HEK293 (cell line): Measurements from ENCODE around the gene CAPNS1.
A peak's percentile ranks its signal among the peaks of the same experiment; 100 is the strongest.

ENCODE experiments used
- GLIS2 ChIP-seq: fragments of 450-650 bp; formaldehyde crosslinking; IDR thresholded peaks from 2 replicates; pipeline ENCODE4 v1.5.1; 2016; ENCODE audit warnings: missing biosample characterization, missing genetic modification characterization
- MZF1 ChIP-seq: fragments of 450-650 bp; formaldehyde crosslinking; IDR thresholded peaks from 2 replicates; pipeline ENCODE4 v1.5.1; 2017; ENCODE audit warnings: missing biosample characterization, missing genetic modification characterization, borderline replicate concordance
- SCRT2 ChIP-seq: fragments of 450-650 bp; formaldehyde crosslinking; IDR thresholded peaks from 2 replicates; pipeline ENCODE4 v1.5.1; 2016; ENCODE audit warnings: missing biosample characterization, missing genetic modification characterization
- SETDB1 ChIP-seq: IDR thresholded peaks from one replicate; pipeline ENCODE4 v1.6.1; 2017; ENCODE audit warnings: mild to moderate bottlenecking, low read length, moderate library complexity, mixed read lengths; ENCODE audit not compliant: insufficient read length
- SP2 ChIP-seq: fragments of 450-650 bp; formaldehyde crosslinking; IDR thresholded peaks from 2 replicates; pipeline ENCODE4 v1.5.1; 2016; ENCODE audit warnings: missing biosample characterization, missing genetic modification characterization
- WT1 ChIP-seq: fragments of 450-650 bp; formaldehyde crosslinking; IDR thresholded peaks from 2 replicates; pipeline ENCODE4 v1.5.1; 2016; ENCODE audit warnings: missing biosample characterization, missing genetic modification characterization
- ZBTB17 ChIP-seq: fragments of 450-650 bp; formaldehyde crosslinking; IDR thresholded peaks from 2 replicates; pipeline ENCODE4 v1.5.1; 2016; ENCODE audit warnings: missing biosample characterization, missing genetic modification characterization
- ZFHX2 ChIP-seq: fragments of 450-650 bp; formaldehyde crosslinking; conservative IDR thresholded peaks from 2 replicates; pipeline ENCODE4 v1.5.1; 2016; ENCODE audit warnings: missing biosample characterization, missing genetic modification characterization
- ZNF2 ChIP-seq: fragments of 450-650 bp; formaldehyde crosslinking; IDR thresholded peaks from 2 replicates; pipeline ENCODE4 v1.5.1; 2016; ENCODE audit warnings: missing biosample characterization, missing genetic modification characterization
- ZNF24 ChIP-seq: fragments of 450-650 bp; formaldehyde crosslinking; IDR thresholded peaks from 2 replicates; pipeline ENCODE4 v1.5.1; 2016; ENCODE audit warnings: missing biosample characterization, missing genetic modification characterization
- ZNF501 ChIP-seq: fragments of 450-650 bp; formaldehyde crosslinking; IDR thresholded peaks from 2 replicates; pipeline ENCODE4 v1.5.1; 2016; ENCODE audit warnings: missing biosample characterization, missing genetic modification characterization
- ZNF626 ChIP-seq: fragments of 450-650 bp; sonication (Bioruptor Pico); formaldehyde crosslinking; IDR thresholded peaks from 2 replicates; pipeline ENCODE4 v1.5.1; 2018; ENCODE audit warnings: missing biosample characterization, missing genetic modification characterization, inconsistent platforms
- ZNF791 ChIP-seq: fragments of 450-650 bp; formaldehyde crosslinking; IDR thresholded peaks from 2 replicates; pipeline ENCODE4 v1.5.1; 2016; ENCODE audit warnings: missing biosample characterization, missing genetic modification characterization
- TF ChIP-seq, protein P1 (sequence below): fragments of 450-650 bp; formaldehyde crosslinking; IDR thresholded peaks from 2 replicates; pipeline ENCODE4 v1.5.1; 2016; ENCODE audit warnings: missing biosample characterization, missing genetic modification characterization, borderline replicate concordance
- TF ChIP-seq, protein P2 (sequence below): fragments of 450-650 bp; formaldehyde crosslinking; IDR thresholded peaks from 2 replicates; pipeline ENCODE4 v1.5.1; 2016; ENCODE audit warnings: missing biosample characterization, missing genetic modification characterization, borderline replicate concordance
- TF ChIP-seq, protein P3 (sequence below): fragments of 450-650 bp; formaldehyde crosslinking; IDR thresholded peaks from 2 replicates; pipeline ENCODE4 v1.5.1; 2016; ENCODE audit warnings: missing biosample characterization, missing genetic modification characterization
- TF ChIP-seq, protein P4 (sequence below): fragments of 450-650 bp; formaldehyde crosslinking; IDR thresholded peaks from 2 replicates; pipeline ENCODE4 v1.5.1; 2017; ENCODE audit warnings: missing biosample characterization, missing genetic modification characterization
- TF ChIP-seq, protein P5 (sequence below): fragments of 450-650 bp; formaldehyde crosslinking; IDR thresholded peaks from 2 replicates; pipeline ENCODE4 v1.5.1; 2016; ENCODE audit warnings: missing biosample characterization, missing genetic modification characterization
- TF ChIP-seq, protein P6 (sequence below): IDR thresholded peaks from 2 replicates; pipeline ENCODE4 v1.6.1; 2011; ENCODE audit warnings: mild to moderate bottlenecking, low read depth, low read length, borderline replicate concordance
- TF ChIP-seq, protein P7 (sequence below): fragments of 450-650 bp; formaldehyde crosslinking; IDR thresholded peaks from 2 replicates; pipeline ENCODE4 v1.5.1; 2016; ENCODE audit warnings: missing biosample characterization, missing genetic modification characterization
- TF ChIP-seq, protein P8 (sequence below): fragments of 450-650 bp; formaldehyde crosslinking; IDR thresholded peaks from 2 replicates; pipeline ENCODE4 v1.5.1; 2016; ENCODE audit warnings: missing biosample characterization, missing genetic modification characterization

Gene CAPNS1

DNA sequence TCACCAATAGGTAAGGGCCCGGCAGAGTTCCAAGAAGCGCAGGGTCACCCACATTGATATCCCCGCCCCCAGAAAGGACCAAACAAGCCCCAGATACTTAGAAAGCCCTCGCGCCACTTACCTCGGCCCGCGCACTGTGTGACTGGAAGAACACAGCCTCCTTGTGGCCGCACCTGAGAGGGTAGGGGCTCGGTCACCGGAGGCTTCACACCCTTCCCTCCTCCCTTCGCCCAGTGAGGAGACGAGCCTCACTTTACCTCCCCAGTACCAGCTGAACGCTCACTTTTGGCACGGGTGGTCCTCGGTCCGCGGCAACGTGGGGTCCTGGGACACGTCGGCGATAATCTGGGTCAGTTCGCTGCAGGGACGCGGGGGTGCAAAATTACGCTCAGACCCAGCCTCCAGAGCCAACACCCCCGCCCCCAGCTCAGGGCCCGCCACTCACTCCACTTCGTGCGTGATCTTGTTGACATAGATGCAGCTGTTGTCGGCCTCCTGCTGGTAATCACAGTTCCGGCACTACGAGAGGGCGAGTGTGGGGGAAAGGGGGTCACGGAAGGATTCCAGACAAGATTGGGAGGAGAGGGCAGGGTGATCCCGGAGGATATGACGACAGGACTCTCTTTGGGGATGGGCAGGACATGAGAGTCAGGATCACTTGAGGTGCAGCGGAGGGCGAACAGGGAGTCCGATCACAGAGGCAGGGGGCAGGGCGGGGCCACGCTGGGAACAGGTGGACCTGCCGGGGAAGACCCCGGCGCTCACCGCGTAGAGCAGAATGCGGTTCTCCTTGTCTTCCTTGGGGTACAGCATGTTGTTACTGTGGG, 25.8 kb upstream of the CAPNS1 start (continued):
- TF ChIP-seq, protein P1, sequence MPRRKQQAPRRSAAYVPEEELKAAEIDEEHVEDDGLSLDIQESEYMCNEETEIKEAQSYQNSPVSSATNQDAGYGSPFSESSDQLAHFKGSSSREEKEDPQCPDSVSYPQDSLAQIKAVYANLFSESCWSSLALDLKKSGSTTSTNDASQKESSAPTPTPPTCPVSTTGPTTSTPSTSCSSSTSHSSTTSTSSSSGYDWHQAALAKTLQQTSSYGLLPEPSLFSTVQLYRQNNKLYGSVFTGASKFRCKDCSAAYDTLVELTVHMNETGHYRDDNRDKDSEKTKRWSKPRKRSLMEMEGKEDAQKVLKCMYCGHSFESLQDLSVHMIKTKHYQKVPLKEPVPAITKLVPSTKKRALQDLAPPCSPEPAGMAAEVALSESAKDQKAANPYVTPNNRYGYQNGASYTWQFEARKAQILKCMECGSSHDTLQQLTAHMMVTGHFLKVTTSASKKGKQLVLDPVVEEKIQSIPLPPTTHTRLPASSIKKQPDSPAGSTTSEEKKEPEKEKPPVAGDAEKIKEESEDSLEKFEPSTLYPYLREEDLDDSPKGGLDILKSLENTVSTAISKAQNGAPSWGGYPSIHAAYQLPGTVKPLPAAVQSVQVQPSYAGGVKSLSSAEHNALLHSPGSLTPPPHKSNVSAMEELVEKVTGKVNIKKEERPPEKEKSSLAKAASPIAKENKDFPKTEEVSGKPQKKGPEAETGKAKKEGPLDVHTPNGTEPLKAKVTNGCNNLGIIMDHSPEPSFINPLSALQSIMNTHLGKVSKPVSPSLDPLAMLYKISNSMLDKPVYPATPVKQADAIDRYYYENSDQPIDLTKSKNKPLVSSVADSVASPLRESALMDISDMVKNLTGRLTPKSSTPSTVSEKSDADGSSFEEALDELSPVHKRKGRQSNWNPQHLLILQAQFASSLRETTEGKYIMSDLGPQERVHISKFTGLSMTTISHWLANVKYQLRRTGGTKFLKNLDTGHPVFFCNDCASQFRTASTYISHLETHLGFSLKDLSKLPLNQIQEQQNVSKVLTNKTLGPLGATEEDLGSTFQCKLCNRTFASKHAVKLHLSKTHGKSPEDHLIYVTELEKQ: peak; percentile 60
- TF ChIP-seq GLIS2 (tag by site-specific recombination) (peak; percentile 86), SETDB1 (no peak), ZNF2 (tag by site-specific recombination) (peak; percentile 100), SP2 (tag by site-specific recombination) (peak; percentile 67), WT1 (tag by site-specific recombination) (no peak), ZFHX2 (tag by site-specific recombination) (peak; percentile 76), ZNF501 (tag by site-specific recombination) (no peak), MZF1 (tag by site-specific recombination) (no peak), ZNF791 (0 out of 2 replicates have a peak, but pooled peaks have one; percentile 39), SCRT2 (no peak), ZBTB17 (no peak), ZNF626 (tag by site-specific recombination) (no peak), ZNF24 (tag by site-specific recombination) (no peak)
- TF ChIP-seq, protein P2, sequence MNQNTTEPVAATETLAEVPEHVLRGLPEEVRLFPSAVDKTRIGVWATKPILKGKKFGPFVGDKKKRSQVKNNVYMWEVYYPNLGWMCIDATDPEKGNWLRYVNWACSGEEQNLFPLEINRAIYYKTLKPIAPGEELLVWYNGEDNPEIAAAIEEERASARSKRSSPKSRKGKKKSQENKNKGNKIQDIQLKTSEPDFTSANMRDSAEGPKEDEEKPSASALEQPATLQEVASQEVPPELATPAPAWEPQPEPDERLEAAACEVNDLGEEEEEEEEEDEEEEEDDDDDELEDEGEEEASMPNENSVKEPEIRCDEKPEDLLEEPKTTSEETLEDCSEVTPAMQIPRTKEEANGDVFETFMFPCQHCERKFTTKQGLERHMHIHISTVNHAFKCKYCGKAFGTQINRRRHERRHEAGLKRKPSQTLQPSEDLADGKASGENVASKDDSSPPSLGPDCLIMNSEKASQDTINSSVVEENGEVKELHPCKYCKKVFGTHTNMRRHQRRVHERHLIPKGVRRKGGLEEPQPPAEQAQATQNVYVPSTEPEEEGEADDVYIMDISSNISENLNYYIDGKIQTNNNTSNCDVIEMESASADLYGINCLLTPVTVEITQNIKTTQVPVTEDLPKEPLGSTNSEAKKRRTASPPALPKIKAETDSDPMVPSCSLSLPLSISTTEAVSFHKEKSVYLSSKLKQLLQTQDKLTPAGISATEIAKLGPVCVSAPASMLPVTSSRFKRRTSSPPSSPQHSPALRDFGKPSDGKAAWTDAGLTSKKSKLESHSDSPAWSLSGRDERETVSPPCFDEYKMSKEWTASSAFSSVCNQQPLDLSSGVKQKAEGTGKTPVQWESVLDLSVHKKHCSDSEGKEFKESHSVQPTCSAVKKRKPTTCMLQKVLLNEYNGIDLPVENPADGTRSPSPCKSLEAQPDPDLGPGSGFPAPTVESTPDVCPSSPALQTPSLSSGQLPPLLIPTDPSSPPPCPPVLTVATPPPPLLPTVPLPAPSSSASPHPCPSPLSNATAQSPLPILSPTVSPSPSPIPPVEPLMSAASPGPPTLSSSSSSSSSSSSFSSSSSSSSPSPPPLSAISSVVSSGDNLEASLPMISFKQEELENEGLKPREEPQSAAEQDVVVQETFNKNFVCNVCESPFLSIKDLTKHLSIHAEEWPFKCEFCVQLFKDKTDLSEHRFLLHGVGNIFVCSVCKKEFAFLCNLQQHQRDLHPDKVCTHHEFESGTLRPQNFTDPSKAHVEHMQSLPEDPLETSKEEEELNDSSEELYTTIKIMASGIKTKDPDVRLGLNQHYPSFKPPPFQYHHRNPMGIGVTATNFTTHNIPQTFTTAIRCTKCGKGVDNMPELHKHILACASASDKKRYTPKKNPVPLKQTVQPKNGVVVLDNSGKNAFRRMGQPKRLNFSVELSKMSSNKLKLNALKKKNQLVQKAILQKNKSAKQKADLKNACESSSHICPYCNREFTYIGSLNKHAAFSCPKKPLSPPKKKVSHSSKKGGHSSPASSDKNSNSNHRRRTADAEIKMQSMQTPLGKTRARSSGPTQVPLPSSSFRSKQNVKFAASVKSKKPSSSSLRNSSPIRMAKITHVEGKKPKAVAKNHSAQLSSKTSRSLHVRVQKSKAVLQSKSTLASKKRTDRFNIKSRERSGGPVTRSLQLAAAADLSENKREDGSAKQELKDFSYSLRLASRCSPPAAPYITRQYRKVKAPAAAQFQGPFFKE (tag by site-specific recombination): peak; percentile 86; the same call in 1 of the 2 replicates
- TF ChIP-seq, protein P3, sequence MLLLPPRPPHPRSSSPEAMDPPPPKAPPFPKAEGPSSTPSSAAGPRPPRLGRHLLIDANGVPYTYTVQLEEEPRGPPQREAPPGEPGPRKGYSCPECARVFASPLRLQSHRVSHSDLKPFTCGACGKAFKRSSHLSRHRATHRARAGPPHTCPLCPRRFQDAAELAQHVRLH (tag by site-specific recombination): no peak
- TF ChIP-seq, protein P4, sequence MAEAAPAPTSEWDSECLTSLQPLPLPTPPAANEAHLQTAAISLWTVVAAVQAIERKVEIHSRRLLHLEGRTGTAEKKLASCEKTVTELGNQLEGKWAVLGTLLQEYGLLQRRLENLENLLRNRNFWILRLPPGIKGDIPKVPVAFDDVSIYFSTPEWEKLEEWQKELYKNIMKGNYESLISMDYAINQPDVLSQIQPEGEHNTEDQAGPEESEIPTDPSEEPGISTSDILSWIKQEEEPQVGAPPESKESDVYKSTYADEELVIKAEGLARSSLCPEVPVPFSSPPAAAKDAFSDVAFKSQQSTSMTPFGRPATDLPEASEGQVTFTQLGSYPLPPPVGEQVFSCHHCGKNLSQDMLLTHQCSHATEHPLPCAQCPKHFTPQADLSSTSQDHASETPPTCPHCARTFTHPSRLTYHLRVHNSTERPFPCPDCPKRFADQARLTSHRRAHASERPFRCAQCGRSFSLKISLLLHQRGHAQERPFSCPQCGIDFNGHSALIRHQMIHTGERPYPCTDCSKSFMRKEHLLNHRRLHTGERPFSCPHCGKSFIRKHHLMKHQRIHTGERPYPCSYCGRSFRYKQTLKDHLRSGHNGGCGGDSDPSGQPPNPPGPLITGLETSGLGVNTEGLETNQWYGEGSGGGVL (tag by site-specific recombination): peak; percentile 88
- TF ChIP-seq, protein P5, sequence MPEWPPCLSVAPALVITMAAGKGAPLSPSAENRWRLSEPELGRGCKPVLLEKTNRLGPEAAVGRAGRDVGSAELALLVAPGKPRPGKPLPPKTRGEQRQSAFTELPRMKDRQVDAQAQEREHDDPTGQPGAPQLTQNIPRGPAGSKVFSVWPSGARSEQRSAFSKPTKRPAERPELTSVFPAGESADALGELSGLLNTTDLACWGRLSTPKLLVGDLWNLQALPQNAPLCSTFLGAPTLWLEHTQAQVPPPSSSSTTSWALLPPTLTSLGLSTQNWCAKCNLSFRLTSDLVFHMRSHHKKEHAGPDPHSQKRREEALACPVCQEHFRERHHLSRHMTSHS (tag by site-specific recombination): peak; percentile 56; the same call in 1 of the 2 replicates
- TF ChIP-seq, protein P6, sequence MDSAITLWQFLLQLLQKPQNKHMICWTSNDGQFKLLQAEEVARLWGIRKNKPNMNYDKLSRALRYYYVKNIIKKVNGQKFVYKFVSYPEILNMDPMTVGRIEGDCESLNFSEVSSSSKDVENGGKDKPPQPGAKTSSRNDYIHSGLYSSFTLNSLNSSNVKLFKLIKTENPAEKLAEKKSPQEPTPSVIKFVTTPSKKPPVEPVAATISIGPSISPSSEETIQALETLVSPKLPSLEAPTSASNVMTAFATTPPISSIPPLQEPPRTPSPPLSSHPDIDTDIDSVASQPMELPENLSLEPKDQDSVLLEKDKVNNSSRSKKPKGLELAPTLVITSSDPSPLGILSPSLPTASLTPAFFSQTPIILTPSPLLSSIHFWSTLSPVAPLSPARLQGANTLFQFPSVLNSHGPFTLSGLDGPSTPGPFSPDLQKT: no peak
- TF ChIP-seq, protein P7, sequence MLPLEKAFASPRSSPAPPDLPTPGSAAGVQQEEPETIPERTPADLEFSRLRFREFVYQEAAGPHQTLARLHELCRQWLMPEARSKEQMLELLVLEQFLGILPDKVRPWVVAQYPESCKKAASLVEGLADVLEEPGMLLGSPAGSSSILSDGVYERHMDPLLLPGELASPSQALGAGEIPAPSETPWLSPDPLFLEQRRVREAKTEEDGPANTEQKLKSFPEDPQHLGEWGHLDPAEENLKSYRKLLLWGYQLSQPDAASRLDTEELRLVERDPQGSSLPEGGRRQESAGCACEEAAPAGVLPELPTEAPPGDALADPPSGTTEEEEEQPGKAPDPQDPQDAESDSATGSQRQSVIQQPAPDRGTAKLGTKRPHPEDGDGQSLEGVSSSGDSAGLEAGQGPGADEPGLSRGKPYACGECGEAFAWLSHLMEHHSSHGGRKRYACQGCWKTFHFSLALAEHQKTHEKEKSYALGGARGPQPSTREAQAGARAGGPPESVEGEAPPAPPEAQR (tag by site-specific recombination): no peak
- TF ChIP-seq, protein P8, sequence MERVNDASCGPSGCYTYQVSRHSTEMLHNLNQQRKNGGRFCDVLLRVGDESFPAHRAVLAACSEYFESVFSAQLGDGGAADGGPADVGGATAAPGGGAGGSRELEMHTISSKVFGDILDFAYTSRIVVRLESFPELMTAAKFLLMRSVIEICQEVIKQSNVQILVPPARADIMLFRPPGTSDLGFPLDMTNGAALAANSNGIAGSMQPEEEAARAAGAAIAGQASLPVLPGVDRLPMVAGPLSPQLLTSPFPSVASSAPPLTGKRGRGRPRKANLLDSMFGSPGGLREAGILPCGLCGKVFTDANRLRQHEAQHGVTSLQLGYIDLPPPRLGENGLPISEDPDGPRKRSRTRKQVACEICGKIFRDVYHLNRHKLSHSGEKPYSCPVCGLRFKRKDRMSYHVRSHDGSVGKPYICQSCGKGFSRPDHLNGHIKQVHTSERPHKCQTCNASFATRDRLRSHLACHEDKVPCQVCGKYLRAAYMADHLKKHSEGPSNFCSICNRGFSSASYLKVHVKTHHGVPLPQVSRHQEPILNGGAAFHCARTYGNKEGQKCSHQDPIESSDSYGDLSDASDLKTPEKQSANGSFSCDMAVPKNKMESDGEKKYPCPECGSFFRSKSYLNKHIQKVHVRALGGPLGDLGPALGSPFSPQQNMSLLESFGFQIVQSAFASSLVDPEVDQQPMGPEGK (tag by site-specific recombination): peak; percentile 81; the same call in 1 of the 2 replicates
